ENCODE results near the gene SLC35G4. TPM values are rescaled to one million over a fixed set of nuclear protein-coding genes. Genes with fewer than 3 reads are reported as not detected.
"Not testable (repeated sequence)": the region's sequence is repeated elsewhere in the genome, so short reads cannot be mapped to it uniquely, and the experiment has no call there.

Gene SLC35G4
- polyA plus RNA-seq (2012; ENCODE audit: low read depth, missing spikeins) = not detected

DNA sequence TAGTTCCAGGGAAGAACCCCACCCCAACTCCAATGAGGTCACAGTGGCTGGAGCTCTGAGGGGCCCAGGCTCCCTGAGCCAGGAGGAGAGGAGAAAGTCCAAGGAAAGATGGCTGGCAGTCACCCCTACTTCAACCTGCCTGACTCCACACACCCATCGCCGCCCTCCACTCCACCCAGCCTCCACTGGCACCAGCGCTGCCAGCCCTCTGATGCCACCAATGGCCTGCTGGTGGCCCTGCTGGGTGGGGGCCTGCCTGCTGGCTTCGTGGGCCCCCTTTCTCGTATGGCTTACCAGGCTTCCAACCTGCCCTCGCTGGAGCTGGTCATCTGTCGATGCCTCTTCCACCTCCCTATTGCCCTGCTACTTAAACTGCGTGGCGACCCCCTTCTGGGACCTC, at the start of gene SLC35G4:
Gene SLC35G4, plus strand, starts transcription at position 109 of the 400 bp plus-strand sequence. Its CDS starts 0 bp downstream, at position 109.
- not testable (repeated sequence) for DNase-seq (ENCODE audit: insufficient read length, low spot score); FAIRE-seq

DNA sequence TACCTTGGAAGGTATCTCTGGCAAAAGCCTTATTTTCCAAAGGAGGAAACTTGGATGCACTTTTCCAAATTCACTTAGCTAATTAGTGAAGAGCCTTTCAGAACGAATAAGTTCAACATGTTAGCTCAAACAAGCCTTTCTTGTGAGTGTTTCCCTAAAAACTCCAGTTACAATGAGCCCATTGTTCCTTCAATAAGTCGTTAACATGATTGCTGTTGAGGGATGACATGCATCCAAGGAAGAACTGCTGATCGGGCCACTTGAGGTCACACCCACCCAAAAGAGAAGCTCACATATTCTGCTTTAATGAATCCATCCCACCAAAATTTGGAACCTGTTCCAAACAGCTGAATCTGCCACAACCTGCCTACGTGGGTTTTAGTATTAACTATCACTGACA, 48.1 kb upstream of the SLC35G4 start:
- no peak for TF ChIP-seq POU2F2 (IDR thresholded peaks at IDR 0.05; ENCODE audit: low read depth, low read length)
- no peak for TF ChIP-seq PAX5 (IDR thresholded peaks at IDR 0.05; ENCODE audit: insufficient read depth, low read length, severe bottlenecking)
- TF ChIP-seq TAF1 (IDR thresholded peaks at IDR 0.05; ENCODE audit: low read depth, low read length) = no peak
- FAIRE-seq (no peak), DNase-seq (ENCODE audit: insufficient read length, low spot score) (no peak)

DNA sequence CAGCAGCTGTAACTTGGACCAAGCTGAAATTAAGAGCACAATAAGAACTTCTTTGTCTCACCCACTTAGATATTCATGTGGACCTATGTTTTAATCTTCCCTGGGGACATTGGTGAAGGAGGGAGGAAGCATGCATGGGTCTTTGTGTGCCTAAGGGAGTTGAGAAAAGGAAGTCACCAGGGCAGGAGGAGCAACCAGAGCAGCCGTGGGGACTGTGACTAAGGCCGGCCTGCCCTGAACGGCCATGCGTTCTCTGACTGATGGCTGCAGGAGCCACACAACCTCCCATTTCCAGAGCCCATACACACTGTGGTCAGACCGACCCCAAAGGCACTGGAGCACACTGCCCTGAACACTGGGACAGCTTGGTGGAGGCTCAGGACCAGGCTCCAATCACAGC, 43.7 kb upstream of the SLC35G4 start:
- DNase-seq (ENCODE audit: insufficient read length, low spot score) = no peak
- FAIRE-seq = no peak
- TF ChIP-seq POLR2A (IDR thresholded peaks at IDR 0.05; ENCODE audit: low read depth, low read length) (no peak), PAX5 (IDR thresholded peaks at IDR 0.05; ENCODE audit: insufficient read depth, low read length, severe bottlenecking) (no peak), POU2F2 (IDR thresholded peaks at IDR 0.05; ENCODE audit: low read depth, low read length) (no peak), TAF1 (IDR thresholded peaks at IDR 0.05; ENCODE audit: low read depth, low read length) (no peak), POLR2AphosphoS5 (IDR thresholded peaks at IDR 0.05; ENCODE audit: low read depth, low read length) (no peak), SPI1 (IDR thresholded peaks at IDR 0.05; ENCODE audit: low read depth, low read length) (no peak)

DNA sequence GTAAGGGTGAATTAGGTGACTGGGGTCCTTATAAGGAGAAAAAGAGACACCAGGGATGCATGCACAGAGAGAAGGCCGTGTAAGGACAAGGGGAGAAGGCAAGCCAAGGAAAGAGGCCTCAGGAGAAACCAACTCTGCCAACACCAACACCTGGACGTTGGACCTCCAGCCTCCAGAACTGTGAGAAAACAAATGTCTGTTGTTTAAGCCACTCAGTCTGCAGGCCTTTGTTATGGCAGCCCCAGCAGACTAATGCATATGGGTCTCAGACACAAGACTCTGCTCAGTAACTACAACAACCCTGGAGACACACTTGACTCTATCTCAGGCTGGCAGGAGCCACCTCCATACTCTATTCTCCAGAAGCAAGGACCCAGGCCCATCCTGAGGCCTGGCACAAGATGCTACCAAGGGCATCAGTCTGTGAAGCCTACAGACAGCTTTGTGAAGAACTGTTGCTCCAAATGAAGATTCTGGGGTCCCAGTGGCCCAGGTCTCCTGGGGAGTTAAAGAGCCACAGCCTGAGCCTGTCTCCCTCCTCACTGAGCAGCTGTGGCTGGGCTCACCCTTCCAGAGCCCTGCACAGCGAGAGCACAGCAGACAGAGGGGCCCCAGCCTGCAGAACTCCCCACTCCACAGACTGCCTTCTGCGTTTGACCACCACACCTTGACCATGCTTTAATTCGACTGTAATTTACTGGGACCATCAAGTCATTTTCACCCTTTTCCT, 43.0 kb upstream of the SLC35G4 start:
- DNase-seq (ENCODE audit: insufficient read length, low spot score) (no peak), FAIRE-seq (no peak)
- TF ChIP-seq POLR2AphosphoS5 (IDR thresholded peaks at IDR 0.05; ENCODE audit: low read depth, low read length) = no peak
- no peak for TF ChIP-seq POU2F2 (IDR thresholded peaks at IDR 0.05; ENCODE audit: low read depth, low read length)
- TF ChIP-seq SPI1 (IDR thresholded peaks at IDR 0.05; ENCODE audit: low read depth, low read length) = no peak
- TF ChIP-seq POLR2A (IDR thresholded peaks at IDR 0.05; ENCODE audit: low read depth, low read length) = no peak
- TF ChIP-seq PAX5 (IDR thresholded peaks at IDR 0.05; ENCODE audit: insufficient read depth, low read length, severe bottlenecking) = no peak
- TF ChIP-seq TAF1 (IDR thresholded peaks at IDR 0.05; ENCODE audit: low read depth, low read length) = no peak

DNA sequence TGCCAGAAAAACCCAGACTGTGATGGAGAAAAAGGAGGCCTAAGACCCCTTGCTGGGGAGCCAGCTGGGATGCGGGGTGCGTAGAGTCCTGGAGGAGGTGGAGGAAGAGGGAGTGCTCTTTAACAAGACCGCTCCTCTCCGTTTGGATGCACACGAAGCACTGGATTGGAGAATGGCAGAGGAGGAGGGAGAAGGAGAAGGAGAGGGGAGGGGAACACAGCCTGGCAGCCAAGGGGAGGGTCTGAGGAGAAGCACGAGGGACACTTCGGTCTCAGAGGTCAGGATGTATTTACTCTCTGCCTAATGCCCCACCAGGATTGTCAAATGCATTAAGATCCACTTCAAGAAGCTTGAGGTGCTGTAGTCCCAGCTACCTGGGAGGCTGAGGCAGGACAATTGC, 42.0 kb upstream of the SLC35G4 start:
- no peak for DNase-seq (ENCODE audit: insufficient read length, low spot score)
- TF ChIP-seq POLR2AphosphoS5 (IDR thresholded peaks at IDR 0.05; ENCODE audit: low read depth, low read length) (no peak), PAX5 (IDR thresholded peaks at IDR 0.05; ENCODE audit: insufficient read depth, low read length, severe bottlenecking) (no peak), POLR2A (IDR thresholded peaks at IDR 0.05; ENCODE audit: low read depth, low read length) (no peak), POU2F2 (IDR thresholded peaks at IDR 0.05; ENCODE audit: low read depth, low read length) (no peak), TAF1 (IDR thresholded peaks at IDR 0.05; ENCODE audit: low read depth, low read length) (no peak), SPI1 (IDR thresholded peaks at IDR 0.05; ENCODE audit: low read depth, low read length) (no peak)
- FAIRE-seq = no peak

DNA sequence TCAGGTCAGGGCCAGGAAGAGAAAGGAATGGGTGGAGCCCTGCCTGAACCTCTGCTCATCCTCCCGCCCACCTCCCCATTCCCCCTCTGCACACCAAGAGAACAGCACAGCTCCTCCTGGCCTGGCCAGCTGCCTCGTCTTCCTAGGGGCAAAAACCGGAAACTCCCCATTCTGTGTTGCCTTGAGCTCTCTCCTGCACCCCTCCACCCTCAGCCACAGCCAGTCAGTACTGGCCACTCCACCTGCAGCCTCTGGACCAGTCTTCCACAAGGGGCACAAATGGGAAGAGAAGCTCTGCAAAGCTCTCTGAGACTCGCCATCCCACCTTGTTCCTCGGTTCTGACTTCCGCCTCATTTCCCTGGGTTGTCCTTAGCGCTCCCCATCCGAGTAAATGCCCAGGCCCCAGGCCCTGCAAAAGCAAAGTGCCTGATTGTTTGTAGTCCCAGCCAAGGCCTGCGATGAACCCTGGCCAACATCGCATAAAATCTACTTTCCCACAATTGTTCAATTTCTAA, 39.3 kb upstream of the SLC35G4 start:
- FAIRE-seq = no peak
- no peak for TF ChIP-seq SPI1 (IDR thresholded peaks at IDR 0.05; ENCODE audit: low read depth, low read length)
- no peak for TF ChIP-seq TAF1 (IDR thresholded peaks at IDR 0.05; ENCODE audit: low read depth, low read length)
- no peak for TF ChIP-seq POLR2AphosphoS5 (IDR thresholded peaks at IDR 0.05; ENCODE audit: low read depth, low read length)
- no peak for TF ChIP-seq PAX5 (IDR thresholded peaks at IDR 0.05; ENCODE audit: insufficient read depth, low read length, severe bottlenecking)
- no peak for TF ChIP-seq POU2F2 (IDR thresholded peaks at IDR 0.05; ENCODE audit: low read depth, low read length)
- no peak for TF ChIP-seq POLR2A (IDR thresholded peaks at IDR 0.05; ENCODE audit: low read depth, low read length)

DNA sequence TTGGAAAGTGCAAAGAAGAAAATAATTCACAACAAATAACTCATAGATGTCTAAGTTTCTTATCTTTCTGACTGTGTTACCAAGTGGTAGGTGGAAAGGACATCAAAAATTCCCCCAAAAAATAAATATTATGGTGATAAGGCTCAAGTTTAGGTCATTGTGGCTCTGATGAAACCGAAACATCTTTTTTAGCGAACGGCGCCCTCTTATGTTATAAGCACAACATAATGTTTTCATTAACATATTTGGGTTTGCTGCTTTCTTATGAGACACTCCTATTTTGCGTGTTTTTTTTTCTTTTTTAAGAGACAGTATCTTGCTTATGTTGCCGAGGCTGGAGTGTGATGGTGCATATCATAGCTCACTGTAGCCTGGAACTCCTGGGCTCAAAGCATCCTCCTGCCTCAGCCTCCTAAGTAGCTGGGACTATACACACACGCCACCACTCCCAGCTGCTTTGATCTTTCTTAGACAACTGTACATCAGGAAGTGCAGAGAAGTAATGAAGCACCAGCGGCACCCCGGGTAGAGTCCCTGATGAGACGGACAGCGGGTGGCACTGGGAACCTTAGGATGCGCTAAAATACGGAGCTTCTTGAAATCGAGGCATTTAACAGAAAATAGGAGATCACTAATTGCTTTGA, 38.5 kb upstream of the SLC35G4 start:
- TF ChIP-seq PAX5 (IDR thresholded peaks at IDR 0.05; ENCODE audit: insufficient read depth, low read length, severe bottlenecking) = no peak
- no peak for TF ChIP-seq POU2F2 (IDR thresholded peaks at IDR 0.05; ENCODE audit: low read depth, low read length)
- TF ChIP-seq POLR2AphosphoS5 (IDR thresholded peaks at IDR 0.05; ENCODE audit: low read depth, low read length) = no peak
- TF ChIP-seq TAF1 (IDR thresholded peaks at IDR 0.05; ENCODE audit: low read depth, low read length) = no peak
- TF ChIP-seq POLR2A (IDR thresholded peaks at IDR 0.05; ENCODE audit: low read depth, low read length) = no peak
- no peak for FAIRE-seq
- DNase-seq (ENCODE audit: insufficient read length, low spot score) = no peak

More for the DNA sequence above, 39.3 kb upstream of the SLC35G4 start:
- no peak for DNase-seq (ENCODE audit: insufficient read length, low spot score)

DNA sequence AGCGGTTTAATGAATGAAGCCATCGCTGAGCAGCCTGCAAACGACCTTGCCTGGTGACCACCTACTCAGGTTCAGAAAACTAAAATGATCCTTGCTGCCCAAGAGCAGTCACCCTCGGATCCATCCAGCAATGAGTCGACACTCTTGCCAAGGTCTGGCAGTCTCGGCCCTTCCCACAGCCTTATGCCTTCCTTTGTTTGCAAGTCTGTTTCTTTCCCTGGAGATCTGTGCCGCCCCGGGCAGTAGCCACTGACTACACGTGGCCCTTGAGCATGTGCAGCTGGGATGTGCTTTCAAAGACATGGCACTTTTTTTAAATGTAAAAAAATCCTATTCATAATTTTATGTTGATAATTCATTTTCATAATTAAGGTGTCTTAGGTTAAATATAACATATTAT, 37.2 kb upstream of the SLC35G4 start:
- TF ChIP-seq PAX5 (IDR thresholded peaks at IDR 0.05; ENCODE audit: insufficient read depth, low read length, severe bottlenecking) = no peak
- no peak for TF ChIP-seq POU2F2 (IDR thresholded peaks at IDR 0.05; ENCODE audit: low read depth, low read length)
- no peak for FAIRE-seq
- no peak for DNase-seq (ENCODE audit: insufficient read length, low spot score)

DNA sequence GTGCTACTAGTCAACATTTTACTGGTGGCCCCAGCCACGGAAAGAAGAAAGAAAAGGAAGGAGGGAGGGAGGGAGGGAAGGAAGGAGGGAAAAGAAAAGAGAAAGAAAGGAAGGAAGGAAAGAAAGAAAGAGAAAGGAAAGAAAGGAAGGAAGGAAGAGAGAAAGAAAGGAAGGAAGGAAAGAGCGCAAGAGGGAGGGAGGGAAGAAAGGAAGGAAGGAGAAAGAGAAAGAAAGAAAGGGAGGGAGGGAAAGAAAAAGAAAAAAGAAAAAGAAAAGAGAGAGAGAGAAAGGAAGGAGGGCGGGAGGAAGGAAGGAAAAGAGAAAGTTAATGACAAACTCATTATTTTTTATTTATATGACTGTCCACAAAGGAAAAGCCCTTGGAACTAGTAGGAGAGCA, 34.9 kb upstream of the SLC35G4 start:
- DNase-seq (ENCODE audit: insufficient read length, low spot score) (no peak), FAIRE-seq (no peak)
- TF ChIP-seq TAF1 (IDR thresholded peaks at IDR 0.05; ENCODE audit: low read depth, low read length) (no peak), POLR2AphosphoS5 (IDR thresholded peaks at IDR 0.05; ENCODE audit: low read depth, low read length) (no peak), PAX5 (IDR thresholded peaks at IDR 0.05; ENCODE audit: insufficient read depth, low read length, severe bottlenecking) (no peak), POU2F2 (IDR thresholded peaks at IDR 0.05; ENCODE audit: low read depth, low read length) (no peak), POLR2A (IDR thresholded peaks at IDR 0.05; ENCODE audit: low read depth, low read length) (no peak), SPI1 (IDR thresholded peaks at IDR 0.05; ENCODE audit: low read depth, low read length) (no peak)
